Testis (tissue), 2 donors: ENCODE measurements around the gene MS4A4E.

Source experiments
- POLR2A ChIP-seq: fragments of 450-650 bp; IDR thresholded peaks from one replicate; pipeline ENCODE4 v1.6.1; 2017; ENCODE audit warnings: antibody characterized with exemption, mild to moderate bottlenecking, moderate library complexity
- TF ChIP-seq, protein P1 (sequence below), 3 experiments: fragments of 450-650 bp in 2 of 3; fragments of 200-600 bp in 1 of 3; sonication (generic) in 1 of 3; IDR thresholded peaks; one replicate each; pipeline ENCODE4 v1.5.1; 2016 to 2019; ENCODE audit warnings: antibody characterized with exemption in 3 of 3, mild to moderate bottlenecking in 2 of 3, moderate library complexity in 1 of 3

DNA sequence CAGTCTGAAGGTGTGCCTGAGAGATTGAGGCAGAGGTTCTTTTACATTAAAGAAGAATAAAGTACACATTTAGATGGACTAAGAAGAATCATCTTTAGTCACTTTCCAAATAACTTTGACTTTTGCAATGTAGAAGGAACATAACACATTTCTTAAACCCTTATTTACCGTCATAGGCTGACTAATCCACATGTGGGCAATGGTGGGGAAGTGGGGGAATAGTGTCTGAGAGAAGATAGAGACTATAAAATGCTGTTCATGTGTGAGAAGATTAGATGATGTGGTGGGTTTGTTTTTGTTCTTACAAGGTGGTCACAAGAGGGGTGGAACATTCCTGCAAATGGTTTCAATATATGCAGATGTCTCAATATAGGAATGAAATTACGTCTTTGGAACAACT lies 39.3 kb upstream of the MS4A4E start:
- TF ChIP-seq, protein P1, sequence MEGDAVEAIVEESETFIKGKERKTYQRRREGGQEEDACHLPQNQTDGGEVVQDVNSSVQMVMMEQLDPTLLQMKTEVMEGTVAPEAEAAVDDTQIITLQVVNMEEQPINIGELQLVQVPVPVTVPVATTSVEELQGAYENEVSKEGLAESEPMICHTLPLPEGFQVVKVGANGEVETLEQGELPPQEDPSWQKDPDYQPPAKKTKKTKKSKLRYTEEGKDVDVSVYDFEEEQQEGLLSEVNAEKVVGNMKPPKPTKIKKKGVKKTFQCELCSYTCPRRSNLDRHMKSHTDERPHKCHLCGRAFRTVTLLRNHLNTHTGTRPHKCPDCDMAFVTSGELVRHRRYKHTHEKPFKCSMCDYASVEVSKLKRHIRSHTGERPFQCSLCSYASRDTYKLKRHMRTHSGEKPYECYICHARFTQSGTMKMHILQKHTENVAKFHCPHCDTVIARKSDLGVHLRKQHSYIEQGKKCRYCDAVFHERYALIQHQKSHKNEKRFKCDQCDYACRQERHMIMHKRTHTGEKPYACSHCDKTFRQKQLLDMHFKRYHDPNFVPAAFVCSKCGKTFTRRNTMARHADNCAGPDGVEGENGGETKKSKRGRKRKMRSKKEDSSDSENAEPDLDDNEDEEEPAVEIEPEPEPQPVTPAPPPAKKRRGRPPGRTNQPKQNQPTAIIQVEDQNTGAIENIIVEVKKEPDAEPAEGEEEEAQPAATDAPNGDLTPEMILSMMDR (IDR thresholded peaks at IDR 0.05) = no peak
- no peak for TF ChIP-seq POLR2A
